HFFc6 (cell line): Measurements from ENCODE around the gene CEACAM6. TPM values are rescaled to one million over a fixed set of nuclear protein-coding genes. Genes with fewer than 3 reads are reported as not detected.

Source experiments
- DNase-seq: peaks from one replicate; pipeline ENCODE4 v3.0.0-alpha.2; 2018
- H3K27ac Mint-ChIP-seq: 2 replicates; pipeline ENCODE4 v1.8.0; 2020; ENCODE audit warnings: mild to moderate bottlenecking, mixed read lengths
- H3K27me3 Mint-ChIP-seq: 2 replicates; pipeline ENCODE4 v1.8.0; 2021; ENCODE audit warnings: mild to moderate bottlenecking, moderate library complexity, mixed read lengths; ENCODE audit not compliant: insufficient read depth
- H3K36me3 Mint-ChIP-seq: 2 replicates; pipeline ENCODE4 v1.8.0; 2021; ENCODE audit warnings: low read depth, mixed read lengths
- H3K4me1 Mint-ChIP-seq: 2 replicates; pipeline ENCODE4 v1.8.0; 2020; ENCODE audit warnings: low read depth, mixed read lengths
- H3K4me3 Mint-ChIP-seq: 2 replicates; pipeline ENCODE4 v1.8.0; 2020; ENCODE audit warnings: mild to moderate bottlenecking, moderate library complexity, mixed read lengths
- H3K9me3 Mint-ChIP-seq: 2 replicates; pipeline ENCODE4 v1.8.0; 2020; ENCODE audit warnings: mild to moderate bottlenecking, mixed read lengths
- total RNA-seq, 6 experiments: library from RNA; stranded (reverse); fragmentation: NEBNext Ultra II Directional; extraction: Animal tissue kit (Norgen Biotek cat#: 25700); gene quantifications; 2 replicates in 1 of 6; 3 replicates in 5 of 6; pipeline ENCODE4 v1.2.3, GENCODE V29; 2021
- TF ChIP-seq, protein P1 (sequence below): fragments of 200-600 bp; sonication (generic); IDR thresholded peaks from 2 replicates; pipeline ENCODE4 v1.5.0; 2021; ENCODE audit warnings: antibody characterized with exemption, mild to moderate bottlenecking

The CEACAM6 gene
- total RNA-seq, 6 experiments from 2014 or later = not detected

DNA sequence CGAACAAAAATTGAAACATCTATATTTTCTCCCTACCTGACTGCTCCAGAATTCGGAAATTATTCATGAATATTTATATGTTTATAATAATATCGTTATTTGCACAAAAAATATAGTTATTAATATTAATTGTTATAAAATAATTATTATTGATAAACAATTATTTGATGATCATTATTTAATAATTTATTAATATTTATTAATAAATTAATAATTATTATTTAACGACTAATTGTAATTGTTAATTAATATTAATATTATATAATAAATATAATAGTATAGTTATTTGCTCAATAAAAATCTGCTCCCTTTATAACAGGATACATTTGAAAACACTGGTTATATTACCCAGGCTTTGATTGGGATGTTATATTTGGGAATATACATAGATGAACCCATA lies 14.3 kb downstream of the CEACAM6 start:
- H3K27me3 Mint-ChIP-seq = peaks cover 28% of the 10 kb centered on the region
- no peak overlapping the region for H3K27ac Mint-ChIP-seq

DNA sequence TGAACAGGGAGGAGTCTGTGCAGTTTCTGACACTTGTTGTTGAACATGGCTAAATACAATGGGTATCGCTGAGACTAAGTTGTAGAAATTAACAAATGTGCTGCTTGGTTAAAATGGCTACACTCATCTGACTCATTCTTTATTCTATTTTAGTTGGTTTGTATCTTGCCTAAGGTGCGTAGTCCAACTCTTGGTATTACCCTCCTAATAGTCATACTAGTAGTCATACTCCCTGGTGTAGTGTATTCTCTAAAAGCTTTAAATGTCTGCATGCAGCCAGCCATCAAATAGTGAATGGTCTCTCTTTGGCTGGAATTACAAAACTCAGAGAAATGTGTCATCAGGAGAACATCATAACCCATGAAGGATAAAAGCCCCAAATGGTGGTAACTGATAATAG lies 16.1 kb downstream of the CEACAM6 start:
- TF ChIP-seq, protein P1, sequence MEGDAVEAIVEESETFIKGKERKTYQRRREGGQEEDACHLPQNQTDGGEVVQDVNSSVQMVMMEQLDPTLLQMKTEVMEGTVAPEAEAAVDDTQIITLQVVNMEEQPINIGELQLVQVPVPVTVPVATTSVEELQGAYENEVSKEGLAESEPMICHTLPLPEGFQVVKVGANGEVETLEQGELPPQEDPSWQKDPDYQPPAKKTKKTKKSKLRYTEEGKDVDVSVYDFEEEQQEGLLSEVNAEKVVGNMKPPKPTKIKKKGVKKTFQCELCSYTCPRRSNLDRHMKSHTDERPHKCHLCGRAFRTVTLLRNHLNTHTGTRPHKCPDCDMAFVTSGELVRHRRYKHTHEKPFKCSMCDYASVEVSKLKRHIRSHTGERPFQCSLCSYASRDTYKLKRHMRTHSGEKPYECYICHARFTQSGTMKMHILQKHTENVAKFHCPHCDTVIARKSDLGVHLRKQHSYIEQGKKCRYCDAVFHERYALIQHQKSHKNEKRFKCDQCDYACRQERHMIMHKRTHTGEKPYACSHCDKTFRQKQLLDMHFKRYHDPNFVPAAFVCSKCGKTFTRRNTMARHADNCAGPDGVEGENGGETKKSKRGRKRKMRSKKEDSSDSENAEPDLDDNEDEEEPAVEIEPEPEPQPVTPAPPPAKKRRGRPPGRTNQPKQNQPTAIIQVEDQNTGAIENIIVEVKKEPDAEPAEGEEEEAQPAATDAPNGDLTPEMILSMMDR = no peak
- Mint-ChIP-seq H3K27ac (no peak overlapping the region), H3K36me3 (no peaks in the 10 kb centered on the region), H3K27me3 (peaks cover 32% of the 10 kb centered on the region), H3K4me3 (no peak overlapping the region), H3K9me3 (no peaks in the 10 kb centered on the region), H3K4me1 (no peaks in the 10 kb centered on the region)
- no peak for DNase-seq

More for the DNA sequence above, 14.3 kb downstream of the CEACAM6 start:
- Mint-ChIP-seq H3K4me1 (no peaks in the 10 kb centered on the region), H3K9me3 (no peaks in the 10 kb centered on the region), H3K4me3 (no peak overlapping the region), H3K36me3 (no peaks in the 10 kb centered on the region)
- TF ChIP-seq, protein P1 = no peak
- DNase-seq = no peak

DNA sequence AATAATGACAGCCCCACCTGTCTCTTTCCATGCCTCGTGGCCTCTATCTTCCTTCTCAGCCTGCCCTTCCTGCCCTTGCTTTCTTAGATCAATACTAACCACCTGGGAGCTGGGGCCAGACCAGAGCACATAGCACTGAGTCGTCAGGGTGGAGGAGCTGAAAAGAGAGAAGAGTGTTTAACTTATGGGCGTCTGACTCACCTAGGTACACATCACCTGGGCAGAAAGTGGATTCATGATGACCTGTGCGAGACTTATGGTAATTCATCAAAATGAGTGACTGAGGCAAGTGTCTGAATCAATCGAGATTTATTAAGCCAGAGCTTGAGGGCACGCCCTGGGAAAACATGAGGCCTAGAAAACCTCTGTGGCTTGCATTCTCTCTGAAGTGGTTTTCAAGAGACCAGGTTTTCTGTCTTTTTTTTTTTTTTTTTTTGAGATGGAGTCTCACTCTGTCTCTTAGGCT lies 19.2 kb downstream of the CEACAM6 start:
- no peak for DNase-seq
- Mint-ChIP-seq H3K9me3 (no peaks in the 10 kb centered on the region), H3K27me3 (peaks cover 41% of the 10 kb centered on the region), H3K4me1 (no peaks in the 10 kb centered on the region), H3K27ac (no peak overlapping the region), H3K4me3 (no peak overlapping the region), H3K36me3 (no peaks in the 10 kb centered on the region)
- TF ChIP-seq, protein P1 = no peak

GRCh38 chr19:41776700-41777099 lies 21.4 kb downstream of the CEACAM6 start:
- H3K4me3 Mint-ChIP-seq = no peak overlapping the region
- peaks cover 46% of the 10 kb centered on the region for H3K27me3 Mint-ChIP-seq
- no peak overlapping the region for H3K27ac Mint-ChIP-seq
- no peaks in the 10 kb centered on the region for H3K36me3 Mint-ChIP-seq
- DNase-seq = no peak
- H3K4me1 Mint-ChIP-seq = no peaks in the 10 kb centered on the region
- TF ChIP-seq, protein P1 = no peak
- H3K9me3 Mint-ChIP-seq = no peaks in the 10 kb centered on the region

DNA sequence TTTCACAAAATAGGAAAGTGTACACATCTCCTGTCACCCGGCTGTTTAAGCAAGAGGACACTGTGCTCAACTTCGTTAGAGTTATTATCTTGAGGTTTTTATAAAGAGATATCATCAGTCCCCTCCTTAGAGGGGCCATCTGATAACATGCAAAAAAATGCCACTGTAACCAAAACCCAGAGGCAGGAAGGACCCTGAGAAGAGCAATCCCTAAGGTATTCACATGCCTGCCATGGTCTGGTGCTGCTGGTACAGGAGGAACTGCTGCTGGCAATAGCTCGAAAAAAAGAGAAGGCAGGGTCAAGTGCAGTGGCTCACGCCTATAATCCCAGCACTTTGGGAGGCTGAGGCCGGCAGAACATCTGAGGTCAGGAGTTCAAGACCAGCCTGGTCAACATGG lies 28.3 kb downstream of the CEACAM6 start:
- H3K36me3 Mint-ChIP-seq = no peaks in the 10 kb centered on the region
- H3K4me3 Mint-ChIP-seq = no peak overlapping the region
- TF ChIP-seq, protein P1 = no peak
- H3K4me1 Mint-ChIP-seq = no peaks in the 10 kb centered on the region
- no peak overlapping the region for H3K27ac Mint-ChIP-seq
- DNase-seq = no peak
- no peaks in the 10 kb centered on the region for H3K9me3 Mint-ChIP-seq
- H3K27me3 Mint-ChIP-seq = peaks cover 40% of the 10 kb centered on the region

DNA sequence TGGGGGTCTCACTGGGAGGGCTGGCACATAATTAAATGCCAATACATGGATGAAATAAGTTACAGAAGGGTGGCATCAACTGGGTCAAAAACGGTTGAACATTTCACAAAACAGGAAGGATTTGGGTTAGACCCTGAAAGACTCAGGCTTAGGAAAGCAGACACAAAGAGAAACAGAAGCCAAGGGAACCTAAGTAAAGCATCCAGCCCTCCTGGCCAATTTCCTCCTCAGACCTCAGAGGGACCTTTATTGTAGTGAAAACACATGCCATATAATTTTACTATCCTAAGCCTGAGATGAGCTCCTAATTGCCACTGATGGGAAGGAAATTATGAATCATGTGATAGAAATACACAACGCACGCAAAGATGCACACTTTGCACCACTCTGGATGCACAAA lies 29.0 kb downstream of the CEACAM6 start:
- DNase-seq = no peak
- H3K27ac Mint-ChIP-seq = no peak overlapping the region
- no peak overlapping the region for H3K4me3 Mint-ChIP-seq
- TF ChIP-seq, protein P1 = no peak
- peaks cover 40% of the 10 kb centered on the region for H3K27me3 Mint-ChIP-seq
- no peaks in the 10 kb centered on the region for H3K9me3 Mint-ChIP-seq
- no peaks in the 10 kb centered on the region for H3K4me1 Mint-ChIP-seq
- H3K36me3 Mint-ChIP-seq = no peaks in the 10 kb centered on the region
